Measurements from ENCODE around the gene CPTP. TPM values are rescaled to one million over a fixed set of nuclear protein-coding genes. Genes with fewer than 3 reads are reported as not detected.

CPTP gene
- total RNA-seq, 2 experiments from 2014 or later: 12.2 to 13.7 TPM

DNA sequence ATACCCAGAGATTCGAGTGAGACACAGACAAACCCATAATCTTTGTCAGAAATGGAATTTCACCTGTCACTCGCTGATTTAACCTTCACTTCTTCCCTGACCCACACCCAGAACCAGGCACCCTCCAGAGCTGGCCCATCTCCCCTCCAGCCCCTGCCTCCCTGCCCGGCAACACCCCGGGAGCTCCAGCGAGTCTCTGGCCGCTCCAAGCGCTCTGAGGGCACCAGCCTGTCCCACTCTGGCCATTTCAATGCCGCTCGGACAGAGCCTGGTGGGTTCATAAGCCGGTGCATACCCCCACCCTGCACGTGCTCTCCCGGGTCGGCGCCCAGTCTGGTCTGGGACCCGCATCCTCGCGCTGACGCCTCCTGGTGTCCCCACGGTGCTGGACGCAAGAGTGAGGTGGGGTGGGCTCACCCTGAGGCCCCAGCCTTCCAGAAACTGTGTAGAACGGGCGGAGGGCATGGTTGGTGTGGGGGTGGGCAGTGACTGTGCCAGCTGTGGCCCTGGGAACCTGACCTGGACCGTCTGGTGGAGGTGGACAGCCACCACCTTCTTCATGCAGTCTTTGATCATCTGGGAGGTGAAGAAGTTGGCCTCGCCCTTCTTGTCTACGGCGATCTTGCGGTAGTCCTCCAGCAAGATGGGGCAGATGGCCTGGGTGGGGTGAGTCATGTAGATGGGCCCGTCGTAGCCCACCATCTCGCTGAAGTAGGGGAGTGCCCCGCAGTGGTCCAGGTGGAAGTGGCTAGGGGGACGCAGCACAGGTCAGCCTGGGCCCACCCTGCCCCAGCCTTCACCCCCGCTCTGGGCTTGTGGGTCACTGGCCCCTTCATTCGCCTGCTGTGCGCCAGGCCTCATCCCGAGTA is 5.6 kb upstream of the CPTP start:
- DNase-seq: no peak
- Mint-ChIP-seq H3K27me3 (no peaks in the 10 kb centered on the region), H3K4me3 (no peak overlapping the region), H3K9me3 (no peaks in the 10 kb centered on the region), H3K4me1 (peaks cover 18% of the 10 kb centered on the region), H3K27ac (no peak overlapping the region), H3K36me3 (peaks cover 15% of the 10 kb centered on the region)

DNA sequence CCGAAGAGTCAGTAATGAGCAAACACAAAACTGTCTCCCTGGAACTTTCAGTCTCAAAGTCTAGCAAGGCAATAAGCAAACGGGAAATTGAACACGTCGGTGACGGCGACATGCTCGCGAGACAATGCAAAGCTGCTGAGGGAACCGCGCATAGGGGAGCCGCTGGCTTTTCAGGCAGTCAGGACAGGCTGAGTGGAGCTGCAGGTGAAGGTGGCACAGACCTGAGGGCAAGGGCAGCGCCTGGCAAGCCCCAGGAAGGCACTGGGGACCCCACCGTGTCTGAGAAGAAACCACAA is 5.0 kb upstream of the CPTP start:
- peaks cover 18% of the 10 kb centered on the region for H3K4me1 Mint-ChIP-seq
- H3K27me3 Mint-ChIP-seq: no peaks in the 10 kb centered on the region
- DNase-seq: no peak
- no peaks in the 10 kb centered on the region for H3K9me3 Mint-ChIP-seq
- H3K4me3 Mint-ChIP-seq: no peak overlapping the region
- H3K27ac Mint-ChIP-seq: no peak overlapping the region
- peaks cover 16% of the 10 kb centered on the region for H3K36me3 Mint-ChIP-seq

DNA sequence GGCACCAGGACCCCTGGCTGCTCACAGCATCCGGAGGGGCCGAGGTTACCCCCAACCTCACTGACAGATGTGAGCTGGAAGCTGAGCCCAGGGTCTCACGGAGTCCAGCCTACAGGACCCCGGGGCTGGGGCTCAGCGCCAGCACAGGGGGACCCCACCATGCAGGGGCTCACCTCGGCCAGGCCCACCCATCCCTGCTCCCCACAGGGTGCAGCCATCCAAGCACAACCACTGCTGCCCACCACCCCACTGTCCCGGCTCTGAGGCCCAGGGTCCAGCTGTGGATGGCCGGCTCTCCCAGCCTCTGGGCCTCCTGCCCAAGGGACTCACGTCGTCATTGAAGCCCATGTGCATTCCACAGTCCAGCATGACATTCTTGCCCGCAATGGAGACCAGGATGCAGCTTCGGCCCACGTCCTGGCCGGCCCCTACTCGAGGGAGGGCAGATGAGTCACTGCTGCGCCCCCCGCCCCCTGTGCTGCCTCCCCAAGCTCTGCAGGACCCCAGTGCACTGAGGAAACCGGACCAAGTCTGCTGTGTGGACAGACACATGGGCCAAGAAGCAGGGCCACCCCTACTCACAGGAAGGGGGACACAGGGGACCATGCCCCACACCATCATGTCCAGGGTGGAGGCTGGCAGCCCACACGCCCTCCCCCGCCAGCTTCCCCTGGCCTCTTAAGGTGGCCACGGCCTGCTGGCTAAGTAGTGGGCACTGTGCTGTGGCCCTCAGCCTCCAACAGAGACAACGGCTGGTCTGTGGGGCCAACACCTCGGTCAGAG is 3.7 kb upstream of the CPTP start:
- Mint-ChIP-seq H3K9me3 (no peaks in the 10 kb centered on the region), H3K4me3 (no peak overlapping the region), H3K27me3 (no peaks in the 10 kb centered on the region), H3K4me1 (peaks cover 20% of the 10 kb centered on the region), H3K27ac (no peak overlapping the region), H3K36me3 (peaks cover 14% of the 10 kb centered on the region)
- no peak for DNase-seq

DNA sequence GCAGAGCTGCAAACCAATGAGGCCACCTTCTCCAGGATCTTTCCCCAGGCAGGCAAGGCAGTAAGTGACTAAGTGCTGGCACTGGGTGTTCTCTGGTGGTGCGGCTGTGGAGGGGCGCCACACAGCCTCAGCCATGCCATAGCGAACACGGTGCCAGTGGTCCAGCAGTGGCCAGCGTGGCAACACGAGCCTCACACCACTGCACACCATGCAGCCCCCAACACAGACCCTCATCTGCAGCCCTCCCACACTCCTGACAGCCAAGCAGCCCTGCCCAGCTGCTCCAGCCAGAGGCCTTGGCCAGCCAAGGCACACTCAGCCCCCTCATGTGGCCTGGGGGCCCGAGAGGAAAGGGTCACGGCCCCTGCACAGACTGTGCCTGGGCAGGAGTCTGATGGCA is 3.1 kb upstream of the CPTP start:
- peaks cover 14% of the 10 kb centered on the region for H3K36me3 Mint-ChIP-seq
- no peaks in the 10 kb centered on the region for H3K27me3 Mint-ChIP-seq
- H3K9me3 Mint-ChIP-seq: no peaks in the 10 kb centered on the region
- H3K27ac Mint-ChIP-seq: no peak overlapping the region
- no peak for DNase-seq
- H3K4me1 Mint-ChIP-seq: peaks cover 25% of the 10 kb centered on the region
- H3K4me3 Mint-ChIP-seq: no peak overlapping the region

DNA sequence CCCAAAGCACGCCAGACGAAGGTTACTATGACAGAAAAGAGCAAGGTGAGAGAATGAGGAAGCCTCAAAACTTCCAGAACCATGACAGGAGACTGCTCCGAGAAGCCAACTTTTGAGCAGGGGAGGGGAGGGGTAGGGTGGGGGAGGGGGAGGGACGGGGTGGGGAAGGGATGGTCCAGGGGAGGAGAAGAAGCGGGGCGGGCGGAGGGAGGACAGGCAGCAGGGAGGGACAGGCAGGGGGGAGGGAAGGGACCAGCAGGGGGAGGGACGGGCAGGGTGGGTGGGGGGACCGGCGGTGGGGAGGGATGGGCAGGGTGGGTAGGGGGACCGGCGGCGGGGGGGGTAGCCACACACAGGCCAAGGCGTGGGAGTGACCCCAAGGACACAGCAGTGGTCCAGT is 2.2 kb upstream of the CPTP start:
- Mint-ChIP-seq H3K4me1 (peaks cover 28% of the 10 kb centered on the region), H3K36me3 (peaks cover 11% of the 10 kb centered on the region), H3K4me3 (peak overlapping the region; percentile 64), H3K27me3 (no peaks in the 10 kb centered on the region), H3K27ac (no peak overlapping the region), H3K9me3 (no peaks in the 10 kb centered on the region)
- no peak for DNase-seq

DNA sequence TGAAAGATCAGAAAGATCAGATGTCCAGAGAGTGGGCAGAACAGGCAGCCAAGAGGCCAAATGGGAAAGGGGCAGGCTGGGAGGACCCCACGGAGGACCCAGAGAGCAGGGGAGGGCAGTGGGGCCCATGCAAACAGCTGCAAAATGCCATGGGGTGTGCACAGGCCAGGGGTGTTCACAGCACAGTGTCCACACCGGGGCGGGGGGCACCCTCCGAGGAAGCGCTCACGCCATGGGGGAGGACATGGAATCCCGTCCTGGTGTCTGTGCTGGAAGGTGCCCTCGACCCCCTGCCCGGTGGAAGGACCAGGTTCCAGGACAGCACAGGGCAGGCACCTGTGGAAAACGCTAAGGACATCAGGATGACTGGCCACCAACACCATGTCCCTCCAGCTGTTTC is 1.6 kb upstream of the CPTP start:
- Mint-ChIP-seq H3K27ac (no peak overlapping the region), H3K4me3 (peak overlapping the region; percentile 84), H3K4me1 (peaks cover 28% of the 10 kb centered on the region), H3K9me3 (no peaks in the 10 kb centered on the region), H3K36me3 (peaks cover 11% of the 10 kb centered on the region), H3K27me3 (no peaks in the 10 kb centered on the region)
- no peak for DNase-seq

DNA sequence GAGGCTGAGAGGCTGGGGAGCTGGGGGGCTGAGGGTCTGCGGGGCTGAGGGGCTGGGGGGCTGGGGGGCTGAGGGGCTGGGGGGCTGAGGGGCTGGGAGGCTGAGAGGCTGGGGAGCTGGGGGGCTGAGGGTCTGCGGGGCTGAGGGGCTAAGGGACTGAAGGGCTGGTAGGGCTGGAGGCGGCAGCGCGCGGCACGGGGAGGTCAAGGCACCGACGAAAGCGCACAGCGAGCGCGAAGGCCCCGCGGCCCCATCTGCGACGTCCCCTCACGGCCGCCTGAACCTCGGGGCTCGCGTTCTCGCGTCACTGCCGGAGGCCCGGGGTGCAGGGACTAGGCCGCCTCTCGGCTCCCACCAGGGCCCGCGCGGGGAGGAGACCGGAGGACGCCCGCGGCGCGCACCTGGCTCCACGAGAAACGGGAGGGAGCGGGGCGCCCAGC is 498 bp upstream of the CPTP start:
- Mint-ChIP-seq H3K27ac (no peak overlapping the region), H3K9me3 (no peaks in the 10 kb centered on the region), H3K27me3 (no peaks in the 10 kb centered on the region), H3K4me3 (peak overlapping the region; percentile 88), H3K36me3 (peaks cover 11% of the 10 kb centered on the region), H3K4me1 (peaks cover 28% of the 10 kb centered on the region)
- DNase-seq: no peak

DNA sequence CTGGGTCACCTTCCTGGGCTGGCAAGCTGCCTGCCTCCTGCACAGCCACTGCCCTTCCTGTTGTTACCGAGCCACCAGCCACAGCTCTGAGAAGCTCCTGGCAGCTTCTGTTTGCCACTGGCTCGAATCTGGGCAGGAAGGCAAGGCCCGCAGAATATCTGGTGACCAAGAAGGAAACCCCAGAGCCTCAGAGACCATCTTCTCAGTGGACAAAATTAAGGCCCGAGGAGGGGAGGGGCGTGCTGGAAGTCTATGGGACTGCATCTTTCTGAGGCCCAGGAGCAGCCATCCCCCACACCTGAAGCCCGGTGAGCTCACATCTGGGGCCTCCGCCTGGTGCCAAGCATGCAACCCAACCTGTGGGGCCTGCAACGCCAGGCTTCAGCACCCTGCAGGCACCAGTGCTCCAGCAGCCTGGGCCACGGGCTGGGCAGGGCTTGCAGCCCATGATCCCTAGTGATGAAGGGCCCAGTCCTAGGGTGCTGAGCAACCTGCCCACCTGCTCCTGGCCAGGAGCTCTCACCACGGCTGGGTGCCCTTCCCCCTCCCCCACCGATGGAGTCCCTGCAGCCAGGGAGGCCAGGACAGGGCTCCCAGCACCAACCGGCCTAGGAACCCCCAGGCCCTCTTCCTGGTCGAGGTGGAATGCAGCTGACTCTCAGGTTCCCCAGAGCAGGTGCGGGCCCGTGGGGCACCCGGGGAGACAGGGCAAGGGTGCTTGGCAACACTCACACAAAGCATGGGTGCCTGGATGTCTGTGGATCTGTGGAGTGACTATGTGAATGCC is 879 bp downstream of the CPTP start:
- peak overlapping the region; percentile 60 for H3K27ac Mint-ChIP-seq
- H3K9me3 Mint-ChIP-seq: no peaks in the 10 kb centered on the region
- no peak for DNase-seq
- H3K27me3 Mint-ChIP-seq: no peaks in the 10 kb centered on the region
- peaks cover 25% of the 10 kb centered on the region for H3K4me1 Mint-ChIP-seq
- peak overlapping the region; percentile 73 for H3K4me3 Mint-ChIP-seq
- peaks cover 9% of the 10 kb centered on the region for H3K36me3 Mint-ChIP-seq

DNA sequence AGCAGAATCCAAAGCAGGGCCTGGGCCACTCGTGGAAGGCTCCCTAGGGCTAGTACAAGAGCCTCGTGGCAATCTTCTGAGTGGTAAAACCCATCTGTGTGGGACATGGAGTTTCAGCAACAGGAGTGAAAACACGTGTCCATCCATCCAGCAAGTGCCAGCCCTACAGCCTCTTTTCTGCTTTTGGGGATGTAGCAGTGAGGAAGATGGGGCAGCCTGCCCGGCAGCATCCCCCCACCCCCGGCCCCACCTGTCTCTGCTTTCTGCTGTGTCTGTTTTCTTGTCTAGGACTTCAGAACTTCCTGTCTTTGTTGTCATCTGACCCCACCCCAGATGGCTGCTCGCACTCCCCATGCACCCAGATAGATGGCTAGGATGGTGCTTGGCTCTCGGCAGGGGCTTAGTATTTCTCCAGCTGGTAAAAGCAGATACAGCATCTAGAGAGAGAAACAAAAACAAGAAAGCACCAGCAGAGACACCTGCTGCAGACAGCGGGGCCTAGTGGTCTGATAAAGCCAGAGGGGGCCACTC is 1.5 kb downstream of the CPTP start:
- Mint-ChIP-seq H3K27me3 (no peaks in the 10 kb centered on the region), H3K4me1 (peaks cover 25% of the 10 kb centered on the region), H3K27ac (peak overlapping the region; percentile 38), H3K4me3 (peak overlapping the region; percentile 73), H3K9me3 (no peaks in the 10 kb centered on the region), H3K36me3 (peaks cover 9% of the 10 kb centered on the region)
- no peak for DNase-seq

DNA sequence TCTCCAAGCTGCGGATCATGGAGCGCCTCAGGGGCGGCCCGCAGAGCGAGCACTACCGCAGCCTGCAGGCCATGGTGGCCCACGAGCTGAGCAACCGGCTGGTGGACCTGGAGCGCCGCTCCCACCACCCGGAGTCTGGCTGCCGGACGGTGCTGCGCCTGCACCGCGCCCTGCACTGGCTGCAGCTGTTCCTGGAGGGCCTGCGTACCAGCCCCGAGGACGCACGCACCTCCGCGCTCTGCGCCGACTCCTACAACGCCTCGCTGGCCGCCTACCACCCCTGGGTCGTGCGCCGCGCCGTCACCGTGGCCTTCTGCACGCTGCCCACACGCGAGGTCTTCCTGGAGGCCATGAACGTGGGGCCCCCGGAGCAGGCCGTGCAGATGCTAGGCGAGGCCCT is 2.7 kb downstream of the CPTP start:
- DNase-seq: no peak
- Mint-ChIP-seq H3K27ac (no peak overlapping the region), H3K4me1 (peaks cover 18% of the 10 kb centered on the region), H3K4me3 (no peak overlapping the region), H3K36me3 (peaks cover 6% of the 10 kb centered on the region), H3K27me3 (no peaks in the 10 kb centered on the region), H3K9me3 (no peaks in the 10 kb centered on the region)

DNA sequence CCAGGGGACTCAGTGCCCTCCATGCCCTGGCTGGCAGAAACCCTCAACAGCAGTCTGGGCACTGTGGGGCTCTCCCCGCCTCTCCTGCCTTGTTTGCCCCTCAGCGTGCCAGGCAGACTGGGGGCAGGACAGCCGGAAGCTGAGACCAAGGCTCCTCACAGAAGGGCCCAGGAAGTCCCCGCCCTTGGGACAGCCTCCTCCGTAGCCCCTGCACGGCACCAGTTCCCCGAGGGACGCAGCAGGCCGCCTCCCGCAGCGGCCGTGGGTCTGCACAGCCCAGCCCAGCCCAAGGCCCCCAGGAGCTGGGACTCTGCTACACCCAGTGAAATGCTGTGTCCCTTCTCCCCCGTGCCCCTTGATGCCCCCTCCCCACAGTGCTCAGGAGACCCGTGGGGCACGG is 3.7 kb downstream of the CPTP start:
- H3K27ac Mint-ChIP-seq: no peak overlapping the region
- no peaks in the 10 kb centered on the region for H3K27me3 Mint-ChIP-seq
- H3K9me3 Mint-ChIP-seq: no peaks in the 10 kb centered on the region
- no peak for DNase-seq
- peaks cover 5% of the 10 kb centered on the region for H3K36me3 Mint-ChIP-seq
- H3K4me1 Mint-ChIP-seq: peaks cover 14% of the 10 kb centered on the region
- no peak overlapping the region for H3K4me3 Mint-ChIP-seq

DNA sequence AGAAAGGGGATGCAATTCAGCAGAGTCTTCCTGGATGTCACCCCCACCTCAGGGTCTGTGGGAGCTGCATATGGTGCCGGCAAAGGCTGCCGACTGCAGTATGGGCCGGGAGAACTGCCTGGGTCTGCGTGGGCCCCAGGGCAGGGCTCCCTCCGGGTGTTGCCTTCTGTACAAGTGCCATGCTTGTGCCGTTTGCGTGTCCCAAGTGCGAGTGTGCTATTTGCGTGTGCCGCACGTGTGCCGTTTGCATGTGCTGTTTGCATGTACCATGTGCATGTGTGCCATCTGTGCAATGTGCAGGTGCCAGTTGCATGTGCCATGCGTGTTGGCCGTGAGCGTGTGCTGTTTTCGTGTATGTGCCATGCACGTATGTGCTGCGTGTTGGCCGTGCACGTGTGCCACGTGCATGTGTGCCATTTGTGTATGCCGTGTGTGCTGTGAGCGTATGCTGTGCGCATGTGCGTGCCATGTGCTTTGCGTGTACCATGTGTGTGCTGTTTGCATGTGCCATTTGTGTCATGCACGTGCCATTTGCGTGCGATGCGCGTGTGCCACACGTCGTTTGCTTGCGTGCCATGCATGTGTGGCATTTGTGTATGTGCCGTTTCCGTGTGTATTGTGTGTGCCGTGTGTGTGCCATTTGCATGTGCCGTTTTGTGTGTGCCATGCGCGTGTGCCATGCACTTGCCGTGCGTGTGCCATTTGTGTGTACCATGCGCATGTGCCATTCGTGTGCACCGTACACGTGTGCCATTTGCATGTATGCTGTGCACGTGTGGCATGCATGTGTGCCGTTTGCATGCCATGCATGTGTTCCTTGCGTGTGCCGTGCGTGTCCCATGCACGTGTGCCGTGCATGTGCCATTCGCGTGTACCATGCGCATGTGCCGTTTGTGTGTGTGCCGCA is 5.0 kb downstream of the CPTP start:
- no peak for DNase-seq
- no peak overlapping the region for H3K27ac Mint-ChIP-seq
- peaks cover 11% of the 10 kb centered on the region for H3K4me1 Mint-ChIP-seq
- H3K36me3 Mint-ChIP-seq: no peaks in the 10 kb centered on the region
- no peaks in the 10 kb centered on the region for H3K9me3 Mint-ChIP-seq
- H3K4me3 Mint-ChIP-seq: no peak overlapping the region
- no peaks in the 10 kb centered on the region for H3K27me3 Mint-ChIP-seq

DNA sequence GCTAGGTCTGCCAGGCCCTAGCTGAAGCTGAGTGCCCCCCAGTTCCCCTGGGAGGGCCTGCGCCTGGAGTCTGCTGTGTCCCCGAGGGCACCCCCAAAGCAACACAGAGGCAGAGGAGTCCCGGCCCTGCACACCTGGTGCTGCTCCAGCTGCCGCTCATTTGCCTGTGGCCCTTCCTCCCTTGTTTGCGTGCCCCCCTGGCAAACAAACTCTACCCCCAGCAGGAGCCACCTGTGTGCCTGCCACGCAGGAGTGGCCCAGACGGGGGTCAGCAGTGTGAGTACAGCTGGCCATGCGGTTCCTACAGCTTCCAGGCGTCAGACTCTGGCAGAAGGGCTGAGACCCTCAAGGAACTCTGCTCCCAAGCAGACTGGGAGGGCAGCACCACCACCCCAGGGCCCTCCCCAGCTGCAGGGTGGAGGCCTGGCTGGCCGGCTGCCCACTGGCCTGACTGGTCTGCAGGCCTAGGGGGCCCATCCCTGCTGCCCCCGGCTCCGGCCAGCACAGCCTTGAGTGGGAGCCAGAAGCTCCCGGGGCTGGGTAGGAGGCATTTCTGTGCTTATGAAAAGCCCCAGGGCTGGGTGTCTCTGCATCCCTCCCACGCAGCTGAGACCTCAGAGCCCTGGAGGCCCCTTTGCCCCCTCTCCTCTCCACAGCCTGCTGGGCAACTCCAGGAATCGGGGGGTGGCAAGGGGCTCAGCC is 5.9 kb downstream of the CPTP start:
- H3K36me3 Mint-ChIP-seq: no peaks in the 10 kb centered on the region
- DNase-seq: no peak
- H3K4me3 Mint-ChIP-seq: no peak overlapping the region
- H3K4me1 Mint-ChIP-seq: peaks cover 9% of the 10 kb centered on the region
- H3K27ac Mint-ChIP-seq: no peak overlapping the region
- H3K9me3 Mint-ChIP-seq: no peaks in the 10 kb centered on the region
- no peaks in the 10 kb centered on the region for H3K27me3 Mint-ChIP-seq
